AG08395 (cell line): Measurements from ENCODE around the gene TXNDC5.
A peak's percentile ranks its signal among the peaks of the same experiment; 100 is the strongest.

Experiments used
- DNase-seq: peaks from one replicate; pipeline ENCODE4 v3.0.0; 2012; ENCODE audit warnings: mixed read lengths, low spot score

TXNDC5 gene

DNA sequence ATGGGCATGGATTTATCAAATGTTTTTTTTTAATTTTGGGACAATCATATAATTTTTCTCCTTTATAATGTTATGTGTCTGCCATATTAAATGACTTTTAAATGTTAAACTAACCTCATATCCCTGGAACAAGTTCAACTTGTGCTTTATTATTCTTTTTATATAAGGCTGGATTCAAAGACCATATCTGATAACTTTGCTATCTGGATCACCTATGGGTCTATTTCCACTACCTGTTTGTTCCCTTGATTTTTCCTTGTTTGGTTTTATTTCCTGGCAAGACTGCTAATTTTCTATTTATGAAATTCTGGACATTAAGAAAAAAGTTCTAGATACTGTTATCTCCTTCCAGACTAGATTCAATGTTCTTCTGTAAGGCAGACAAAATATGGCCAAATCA lies 58.8 kb downstream of the TXNDC5 start:
- no peak for DNase-seq

DNA sequence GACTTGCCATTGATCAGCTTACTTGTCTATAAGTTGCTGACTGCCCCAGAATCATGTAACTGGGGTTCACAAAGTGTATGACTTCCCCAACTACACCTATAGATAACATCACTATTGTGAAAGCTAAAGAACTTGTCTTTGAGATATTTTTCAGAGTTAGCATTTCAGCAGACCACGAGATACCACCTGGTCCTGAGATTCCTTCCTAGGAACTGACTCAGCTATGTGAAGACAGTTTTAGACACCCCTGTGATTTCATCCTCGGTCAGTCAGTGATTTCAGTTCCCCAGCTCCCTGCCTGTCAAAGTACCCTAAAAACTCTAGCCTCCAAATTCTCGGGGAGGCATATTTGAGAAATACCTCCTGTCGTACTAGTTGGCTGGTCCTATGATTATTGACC lies 62.4 kb downstream of the TXNDC5 start:
- DNase-seq: no peak

DNA sequence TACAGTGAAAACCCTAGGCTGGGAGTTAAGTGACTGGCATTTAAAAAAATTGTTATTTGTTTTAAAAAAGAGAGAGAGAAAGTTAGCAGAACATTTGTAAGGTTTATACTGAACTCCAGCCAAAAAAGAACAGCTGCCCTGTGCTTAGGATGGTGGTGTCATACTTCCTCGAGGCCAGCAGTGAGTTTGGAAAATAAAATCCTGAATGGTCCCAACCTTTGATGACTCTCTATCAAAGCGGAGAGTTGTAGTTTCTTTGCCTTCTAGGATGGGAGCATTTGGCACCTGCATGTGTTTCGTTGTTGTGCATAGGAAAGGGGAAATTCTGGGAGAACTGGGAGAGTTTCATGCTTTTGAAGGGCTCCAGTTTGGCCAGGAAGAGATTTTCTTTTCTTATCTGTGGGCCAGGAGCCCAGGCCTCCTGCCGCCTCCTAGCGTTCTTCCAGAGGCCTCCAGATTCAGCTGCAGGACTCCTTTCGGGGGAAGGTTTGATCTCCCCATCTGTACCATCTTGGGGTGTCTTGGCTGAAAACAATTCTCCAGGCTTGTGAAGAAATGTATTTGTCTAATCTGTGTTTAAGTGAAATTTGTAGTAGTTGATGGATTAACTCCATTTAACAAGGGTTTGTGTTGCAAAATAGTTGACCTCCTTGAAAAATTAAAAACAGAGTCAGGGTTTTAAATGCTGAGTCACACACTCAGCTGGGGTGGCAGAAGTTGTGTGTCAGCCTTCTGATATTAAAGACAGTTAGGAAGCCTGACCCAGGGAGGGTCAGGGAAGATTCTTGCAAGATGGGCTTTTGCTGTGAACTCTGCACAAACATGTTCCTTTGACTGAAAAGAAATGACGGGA lies 63.4 kb downstream of the TXNDC5 start:
- peak; percentile 31 for DNase-seq

DNA sequence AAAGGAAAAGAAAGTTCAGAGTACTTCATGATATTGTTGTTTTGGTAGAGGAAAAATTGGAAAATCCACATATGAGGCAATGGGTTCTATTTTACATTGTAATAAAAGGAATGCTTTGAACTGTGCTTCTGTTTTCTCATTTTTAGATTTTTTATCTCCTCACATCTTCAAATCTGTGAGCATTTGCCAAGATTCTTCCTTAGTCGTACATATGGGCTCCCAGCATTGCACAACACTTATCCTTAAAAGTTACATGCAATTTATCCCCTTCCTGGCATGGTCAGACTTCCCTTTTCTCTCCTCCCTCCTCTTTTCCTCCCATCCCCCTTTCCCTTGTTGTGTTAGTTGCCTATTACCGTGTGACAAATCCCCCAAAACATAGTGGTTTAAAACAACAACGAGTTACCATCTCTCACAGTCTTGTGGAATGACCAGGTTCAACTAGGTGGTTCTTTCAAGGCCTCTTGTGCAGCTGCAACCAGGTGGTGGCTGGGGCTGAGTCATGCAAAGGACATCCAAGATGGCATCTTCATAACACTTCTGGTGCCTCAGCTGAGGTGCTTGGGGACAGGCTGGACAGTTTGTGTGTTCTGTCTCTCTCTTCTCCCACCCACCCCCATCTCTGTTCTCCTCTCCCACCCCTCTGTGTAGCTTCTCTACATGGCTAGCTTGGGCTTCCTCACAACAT lies 68.7 kb downstream of the TXNDC5 start:
- no peak for DNase-seq

DNA sequence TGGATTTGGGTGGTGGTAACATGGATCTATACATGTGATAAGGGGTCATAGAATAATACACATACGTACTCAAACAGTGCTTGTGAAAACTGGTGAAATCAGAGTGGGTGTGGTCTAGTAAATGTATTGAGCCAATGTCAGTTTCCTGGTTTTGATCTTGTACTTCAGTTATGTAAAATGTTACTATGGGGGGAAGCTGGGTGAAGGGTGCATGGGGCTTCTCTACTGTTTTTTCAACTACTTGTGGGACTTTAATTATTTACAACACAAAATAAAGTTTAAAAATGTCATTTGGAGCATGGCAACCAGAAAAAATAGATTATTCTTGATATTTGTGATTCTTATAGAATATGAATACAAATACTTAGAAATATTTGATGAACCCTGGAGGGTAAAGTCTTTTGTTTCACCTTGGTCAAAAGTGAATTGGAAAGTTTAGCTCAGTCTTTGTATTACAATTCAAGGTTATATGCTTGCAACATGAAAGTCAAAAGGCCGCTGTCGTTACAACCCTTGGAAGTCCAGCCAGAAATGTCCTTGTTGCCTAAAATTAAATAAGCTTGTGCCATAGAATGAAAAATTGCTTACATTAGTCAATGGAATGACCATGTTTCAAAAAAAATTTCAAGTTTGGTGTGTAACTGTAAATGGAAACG lies 74.1 kb downstream of the TXNDC5 start:
- no peak for DNase-seq

DNA sequence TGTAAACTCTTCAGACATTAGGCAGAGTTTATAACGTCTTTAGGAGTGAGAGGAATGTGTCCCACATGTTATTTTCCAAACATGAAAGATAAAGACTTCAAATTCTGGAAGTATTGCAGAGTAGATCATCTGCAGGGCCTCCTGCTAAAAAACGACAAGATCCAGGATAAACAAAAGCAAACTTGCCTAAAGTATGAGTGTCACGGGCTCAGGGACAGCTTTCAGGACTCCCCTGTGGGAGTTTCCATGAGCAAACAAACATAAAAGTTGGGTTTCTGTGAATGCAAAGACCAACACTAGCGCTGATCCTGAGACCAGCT lies 76.9 kb downstream of the TXNDC5 start:
- DNase-seq: no peak

DNA sequence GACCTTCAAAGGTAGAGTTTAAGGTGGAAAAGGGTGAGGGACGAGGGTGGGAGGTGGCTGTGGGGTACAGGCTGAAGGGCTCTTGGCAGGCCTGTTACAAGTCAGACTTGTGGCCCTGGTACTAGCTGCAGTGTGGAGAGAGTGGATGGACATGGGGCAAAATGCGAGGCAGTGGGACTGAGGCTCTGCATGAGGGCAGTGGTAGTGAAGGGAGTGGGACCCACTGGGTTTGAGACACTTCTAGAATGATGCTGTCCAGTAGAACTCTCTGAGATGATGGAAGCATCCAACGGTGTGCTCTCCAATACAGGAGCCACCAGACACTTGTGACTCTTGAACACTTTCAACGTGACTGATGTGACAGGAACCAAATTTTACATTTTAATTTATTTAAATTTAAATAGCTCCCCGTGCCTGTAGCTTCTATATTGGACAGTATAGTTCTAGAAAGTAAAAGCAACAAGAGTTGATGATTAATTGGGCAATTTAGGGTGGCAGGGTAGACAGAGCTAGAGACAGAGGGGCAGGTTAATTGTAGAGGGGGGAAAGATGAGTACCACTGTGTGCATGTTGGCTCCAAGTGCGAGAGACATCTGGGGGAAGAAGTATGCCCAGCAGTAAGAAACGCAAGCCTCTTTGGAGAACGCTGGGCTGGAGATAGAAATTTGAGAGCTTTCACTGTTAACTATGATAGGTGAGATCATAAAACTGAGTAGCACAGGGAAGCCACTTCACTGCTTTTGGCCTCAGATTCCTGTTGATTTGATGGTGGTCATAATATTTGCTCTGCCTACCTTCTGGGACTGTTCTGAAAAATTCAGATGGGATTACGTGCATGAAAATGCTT lies 77.5 kb downstream of the TXNDC5 start:
- DNase-seq: no peak
